Endothelial cell of umbilical vein (primary cell): Measurements from ENCODE around the gene RAB28. TPM values are rescaled to one million over a fixed set of nuclear protein-coding genes. Genes with fewer than 3 reads are reported as not detected.

ENCODE experiments used
- BruUV-seq: library from RNA; stranded (reverse); fragments of 400-500 nt; replicated peaks from 2 replicates; lab custom pipeline; 2021; lab: Mats Ljungman, UMichigan
- CTCF ChIA-PET: fragments of 300-600, 350-600 bp; sonication (Branson Sonifier 250); formaldehyde crosslinking; loops from one replicate; lab custom pipeline; 2021; ENCODE audit warnings: antibody characterized with exemption, inconsistent platforms; lab: Charles Lee
- POLR2A ChIA-PET: fragments of 300-600, 350-600 bp; sonication (Branson Sonifier 250); formaldehyde crosslinking; loops from one replicate; lab custom pipeline; 2021; ENCODE audit warnings: antibody characterized with exemption, inconsistent platforms; lab: Charles Lee
- DNase-seq: peaks from one replicate; pipeline ENCODE4 v3.0.0-alpha.2; 2011; ENCODE audit warnings: low read depth, low spot score
- FAIRE-seq: peaks from 2 replicates; lab custom pipeline; 2011; peaks lifted over from hg19 to GRCh38; lab: Jason Lieb, UNC
- H2AFZ ChIP-seq: 2 replicates; pipeline ENCODE4 v1.6.0; 2012; ENCODE audit warnings: low read depth, low read length, control low read depth, inconsistent platforms
- H3K27ac ChIP-seq: 2 replicates; pipeline ENCODE4 v1.5.1; 2011; ENCODE audit warnings: low read depth, mild to moderate bottlenecking, control low read depth, low read length, moderate library complexity; ENCODE audit not compliant: insufficient read depth
- H3K27me3 ChIP-seq, 2 experiments: 2 replicates each; pipeline versions ENCODE4 v1.6.0 to v1.6.1; 2011; ENCODE audit warnings: low read length in 2 of 2, mixed read lengths in 1 of 2; ENCODE audit not compliant: control insufficient read depth in 2 of 2, insufficient read depth in 2 of 2
- H3K36me3 ChIP-seq, 2 experiments: 2 replicates in 1 of 2; 3 replicates in 1 of 2; pipeline ENCODE4 v1.5.1; 2011; ENCODE audit warnings: low read length in 2 of 2, mild to moderate bottlenecking in 1 of 2, moderate library complexity in 1 of 2; ENCODE audit not compliant: control insufficient read depth in 2 of 2, insufficient read depth in 2 of 2; ENCODE audit errors: extremely low read depth in 1 of 2
- H3K4me1 ChIP-seq: 3 replicates; pipeline ENCODE4 v1.5.1; 2011; ENCODE audit warnings: mild to moderate bottlenecking, low read length; ENCODE audit not compliant: control insufficient read depth, insufficient read depth; ENCODE audit errors: extremely low read depth
- H3K4me2 ChIP-seq: 2 replicates; pipeline ENCODE4 v1.6.1; 2011; ENCODE audit warnings: low read length, control low read depth, mixed read lengths; ENCODE audit not compliant: insufficient read depth
- H3K4me3 ChIP-seq, 3 experiments: fragments of 200-600 bp in 1 of 3; sonication (generic), shearing (Covaris generic) in 1 of 3; replicated peaks in 1 of 3; 2 replicates each; pipeline ENCODE4 v1.5.1; 2011 to 2016; ENCODE audit warnings: control low read depth in 3 of 3, low read length in 3 of 3, mild to moderate bottlenecking in 2 of 3, inconsistent platforms in 1 of 3, low read depth in 1 of 3, moderate library complexity in 1 of 3; ENCODE audit not compliant: insufficient read depth in 1 of 3
- H3K79me2 ChIP-seq: 2 replicates; pipeline ENCODE4 v1.6.0; 2012; ENCODE audit warnings: low read length, inconsistent platforms; ENCODE audit not compliant: control insufficient read depth, insufficient read depth
- H3K9ac ChIP-seq: replicated peaks from 2 replicates; pipeline ENCODE3; 2011; ENCODE audit warnings: low read length, control low read depth; ENCODE audit not compliant: insufficient read depth; ENCODE audit errors: extremely low read depth
- H3K9me1 ChIP-seq: replicated peaks from 3 replicates; pipeline ENCODE4 v1.6.0; 2011; ENCODE audit warnings: mild to moderate bottlenecking, low read length; ENCODE audit not compliant: control insufficient read depth, insufficient read depth; ENCODE audit errors: extremely low read depth
- H3K9me3 ChIP-seq: replicated peaks from 2 replicates; pipeline ENCODE4 v1.5.1; 2012; ENCODE audit warnings: low read length, inconsistent platforms; ENCODE audit not compliant: control insufficient read depth, insufficient read depth
- H4K20me1 ChIP-seq: replicated peaks from 2 replicates; pipeline ENCODE3; 2011; ENCODE audit warnings: mild to moderate bottlenecking, low read length; ENCODE audit not compliant: control insufficient read depth, insufficient read depth; ENCODE audit errors: extremely low read depth
- CTCF ChIP-seq, 2 donors: IDR thresholded peaks; 1 replicate in 1 of 2; 2 replicates in 1 of 2; pipeline ENCODE4 v1.5.1; 2011; ENCODE audit warnings: low read length in 2 of 2, mild to moderate bottlenecking in 2 of 2, moderate library complexity in 2 of 2, control low read depth in 1 of 2, inconsistent platforms in 1 of 2, low read depth in 1 of 2; ENCODE audit not compliant: insufficient read depth in 1 of 2; ENCODE audit errors: extremely low read depth in 1 of 2
- FOS ChIP-seq: IDR thresholded peaks from 2 replicates; pipeline ENCODE4 v1.6.1; 2011; ENCODE audit warnings: mild to moderate bottlenecking, low read length, moderate library complexity, borderline replicate concordance; ENCODE audit not compliant: insufficient read depth
- MYC ChIP-seq: IDR thresholded peaks from one replicate; pipeline ENCODE4 v1.6.1; 2011; ENCODE audit warnings: mild to moderate bottlenecking, low read depth, low read length
- POLR2A ChIP-seq: IDR thresholded peaks from 2 replicates; pipeline ENCODE4 v1.6.1; 2012; ENCODE audit warnings: low read depth, mild to moderate bottlenecking, control low read depth, low read length
- POLR2AphosphoS5 ChIP-seq: IDR thresholded peaks from 2 replicates; pipeline ENCODE4 v1.6.1; 2012; ENCODE audit warnings: low read depth, mild to moderate bottlenecking, control low read depth, low read length, moderate library complexity; ENCODE audit not compliant: insufficient read depth
- dilution Hi-C: fragments of 300-500 bp; cut with MboI; formaldehyde crosslinking; loops from one replicate; pipeline ENCODE4 v1.15.0; 2019; ENCODE audit warnings: low sequenced_read_pairs; ENCODE audit not compliant: extremely low pct_ligation_motif_present
- intact Hi-C: fragments of 100-400 bp; cut with micrococcal nuclease; formaldehyde crosslinking; loops from one replicate; pipeline ENCODE4 v1.10.0; 2022
- polyA plus RNA-seq, 4 experiments: library from polyadenylated mRNA; depleted of rRNA in 3 of 4; stranded (reverse) in 3 of 4; unstranded in 1 of 4; fragments of >200 nt; gene quantifications; 2 replicates each; pipeline versions ENCODE4 v1.2.1 to v1.2.3, GENCODE V29; 2011 to 2012; ENCODE audit warnings: missing spikeins in 1 of 4
- total RNA-seq: library from RNA; stranded (reverse); gene quantifications from 2 replicates; pipeline ENCODE4 v1.2.3, GENCODE V29; 2021
- TF ChIP-seq, protein P1 (sequence below): IDR thresholded peaks from 2 replicates; pipeline ENCODE4 v1.6.1; 2011; ENCODE audit not compliant: insufficient read depth, insufficient read length

Gene RAB28
- total and polyA plus RNA-seq, 2 donors (not counting 3 experiments of a cell fraction or from before 2014, with no cell fraction given), result 13.0 to 13.2 TPM

- FAIRE-seq (no peak), DNase-seq (no peak)
- no peaks in the 10 kb centered on the region for H3K36me3 ChIP-seq
- H3K9ac ChIP-seq, result no peak overlapping the region
- H3K27me3 ChIP-seq, result no peaks in the 10 kb centered on the region
- H3K4me1 ChIP-seq, result no peaks in the 10 kb centered on the region
- no peak overlapping the region for H3K27ac ChIP-seq
- peaks cover 2% of the 10 kb centered on the region for H3K79me2 ChIP-seq
- H3K4me3 ChIP-seq, result no peak overlapping the region
- H3K9me3 ChIP-seq, result no peaks in the 10 kb centered on the region
- no peak overlapping the region for H2AFZ ChIP-seq
- ChIA-PET CTCF (interaction anchor here (1.1 to 2.1 kb wide), 6 partner anchors 17 to 91 kb away, joined by 3 to 7 read pairs (median 5); partner anchors contain the start of gene RAB28), POLR2A (no interaction called here)
- no peak overlapping the region for H3K4me2 ChIP-seq
- no peaks in the 10 kb centered on the region for H4K20me1 ChIP-seq
- no peaks in the 10 kb centered on the region for H3K9me1 ChIP-seq
- no TSS peak for BruUV-seq
- dilution Hi-C loops (no loop called here), intact Hi-C loops (no loop called here)
- no peak for TF ChIP-seq POLR2A
Measured at GRCh38 chr4:13432453-13432852, 51.7 kb downstream of the RAB28 start.

- no peak for DNase-seq
- intact Hi-C loops, result no loop called here
- Histone ChIP-seq H3K36me3 (no peaks in the 10 kb centered on the region), H4K20me1 (no peaks in the 10 kb centered on the region), H3K9me1 (no peaks in the 10 kb centered on the region), H3K27ac (no peak overlapping the region), H3K79me2 (peaks cover 2% of the 10 kb centered on the region), H3K4me1 (no peaks in the 10 kb centered on the region), H3K4me2 (no peak overlapping the region), H3K9me3 (no peaks in the 10 kb centered on the region), H3K27me3 (no peaks in the 10 kb centered on the region), H3K4me3 (no peak overlapping the region), H2AFZ (no peak overlapping the region), H3K9ac (no peak overlapping the region)
- dilution Hi-C loops, result no loop called here
- CTCF ChIA-PET, result interaction anchor here (0.8 to 2.1 kb wide), 10 partner anchors 11 to 578 kb away, joined by 3 to 14 read pairs (median 4); partner anchors contain the start of gene RAB28
- POLR2A ChIA-PET, result no interaction called here
- FAIRE-seq, result no peak
- TF ChIP-seq POLR2AphosphoS5 (no peak), CTCF (IDR thresholded peaks at IDR 0.05; ENCODE audit: extremely low read depth in 1 of 2, insufficient read depth in 1 of 2, low read depth in 1 of 2, low read length in 2 of 2) (peak; percentile 1 to 6), MYC (no peak), FOS (no peak)
- TF ChIP-seq, protein P1, sequence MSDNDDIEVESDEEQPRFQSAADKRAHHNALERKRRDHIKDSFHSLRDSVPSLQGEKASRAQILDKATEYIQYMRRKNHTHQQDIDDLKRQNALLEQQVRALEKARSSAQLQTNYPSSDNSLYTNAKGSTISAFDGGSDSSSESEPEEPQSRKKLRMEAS, result no peak
- no TSS peak for BruUV-seq
Measured at GRCh38 chr4:13430834-13431568, 53.1 kb downstream of the RAB28 start.
